HepG2 (cell line): ENCODE data around the gene POLR1F.

Source experiments
- KDM5B ChIP-seq: sonication (generic); formaldehyde crosslinking; IDR thresholded peaks from 2 replicates; pipeline ENCODE4 v1.4.0; 2020; ENCODE audit warnings: missing genetic modification reagents, mild to moderate bottlenecking, borderline replicate concordance
- MTF2 ChIP-seq: sonication (generic); formaldehyde crosslinking; IDR thresholded peaks from 2 replicates; pipeline ENCODE4 v1.5.0; 2020; ENCODE audit warnings: missing genetic modification reagents, borderline replicate concordance
- NPAS2 ChIP-seq: sonication (generic); formaldehyde crosslinking; IDR thresholded peaks from 2 replicates; pipeline ENCODE4 v1.8.0; 2022; ENCODE audit warnings: mild to moderate bottlenecking, missing genetic modification reagents, borderline replicate concordance
- POLR2AphosphoS2 ChIP-seq: IDR thresholded peaks from 2 replicates; pipeline ENCODE4 v1.6.1; 2011; ENCODE audit warnings: low read depth, low read length, improper control_type of control experiment
- RXRA ChIP-seq: sonication (generic); formaldehyde crosslinking; IDR thresholded peaks from 2 replicates; pipeline ENCODE4 v1.5.1; 2020; ENCODE audit warnings: missing genetic modification reagents
- TBP ChIP-seq: sonication (generic); formaldehyde crosslinking; IDR thresholded peaks from 2 replicates; pipeline ENCODE4 v1.5.0; 2020; ENCODE audit warnings: missing genetic modification reagents
- ZNF263 ChIP-seq: sonication (generic); formaldehyde crosslinking; IDR thresholded peaks from 2 replicates; pipeline ENCODE4 v1.4.0; 2020; ENCODE audit warnings: missing genetic modification reagents
- TF ChIP-seq, protein P1 (sequence below): sonication (generic); formaldehyde crosslinking; IDR thresholded peaks from 2 replicates; pipeline ENCODE4 v1.9.0; 2021; ENCODE audit warnings: missing genetic modification reagents, borderline replicate concordance
- TF ChIP-seq, protein P2 (sequence below): sonication (generic); formaldehyde crosslinking; IDR thresholded peaks from 2 replicates; pipeline ENCODE4 v1.5.0; 2020; ENCODE audit warnings: mild to moderate bottlenecking, missing genetic modification reagents, moderate library complexity
- TF ChIP-seq, protein P3 (sequence below): sonication (generic); formaldehyde crosslinking; IDR thresholded peaks from 2 replicates; pipeline ENCODE4 v1.8.1; 2023; ENCODE audit warnings: missing genetic modification reagents, inconsistent platforms, borderline replicate concordance

DNA sequence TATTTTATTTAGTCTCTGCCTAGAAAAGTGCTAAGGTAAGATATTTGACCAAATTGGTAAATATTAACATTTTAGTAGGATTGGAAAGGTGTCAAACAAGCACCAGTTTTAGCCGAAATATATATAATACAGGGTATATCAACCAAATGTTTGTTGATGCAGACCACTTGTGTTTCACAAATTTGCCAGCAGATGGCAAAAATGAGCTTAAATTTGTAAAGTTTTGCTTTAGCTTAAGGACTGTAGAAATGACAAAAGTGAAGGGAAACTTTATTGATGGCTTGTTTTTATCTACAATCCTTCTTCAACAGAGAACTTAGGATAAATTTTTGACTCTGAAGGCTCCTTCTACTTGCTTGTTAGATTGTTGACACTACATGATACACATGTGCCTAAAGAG, 4.8 kb upstream of the POLR1F start:
- TF ChIP-seq POLR2AphosphoS2 (no peak), NPAS2 (CRISPR knock-in tag) (no peak), KDM5B (CRISPR knock-in tag) (no peak), TBP (CRISPR knock-in tag) (no peak), ZNF263 (CRISPR knock-in tag) (no peak), RXRA (CRISPR knock-in tag) (no peak), MTF2 (CRISPR knock-in tag) (no peak)
- TF ChIP-seq, protein P1, sequence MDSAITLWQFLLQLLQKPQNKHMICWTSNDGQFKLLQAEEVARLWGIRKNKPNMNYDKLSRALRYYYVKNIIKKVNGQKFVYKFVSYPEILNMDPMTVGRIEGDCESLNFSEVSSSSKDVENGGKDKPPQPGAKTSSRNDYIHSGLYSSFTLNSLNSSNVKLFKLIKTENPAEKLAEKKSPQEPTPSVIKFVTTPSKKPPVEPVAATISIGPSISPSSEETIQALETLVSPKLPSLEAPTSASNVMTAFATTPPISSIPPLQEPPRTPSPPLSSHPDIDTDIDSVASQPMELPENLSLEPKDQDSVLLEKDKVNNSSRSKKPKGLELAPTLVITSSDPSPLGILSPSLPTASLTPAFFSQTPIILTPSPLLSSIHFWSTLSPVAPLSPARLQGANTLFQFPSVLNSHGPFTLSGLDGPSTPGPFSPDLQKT (CRISPR knock-in tag) = no peak
- TF ChIP-seq, protein P2, sequence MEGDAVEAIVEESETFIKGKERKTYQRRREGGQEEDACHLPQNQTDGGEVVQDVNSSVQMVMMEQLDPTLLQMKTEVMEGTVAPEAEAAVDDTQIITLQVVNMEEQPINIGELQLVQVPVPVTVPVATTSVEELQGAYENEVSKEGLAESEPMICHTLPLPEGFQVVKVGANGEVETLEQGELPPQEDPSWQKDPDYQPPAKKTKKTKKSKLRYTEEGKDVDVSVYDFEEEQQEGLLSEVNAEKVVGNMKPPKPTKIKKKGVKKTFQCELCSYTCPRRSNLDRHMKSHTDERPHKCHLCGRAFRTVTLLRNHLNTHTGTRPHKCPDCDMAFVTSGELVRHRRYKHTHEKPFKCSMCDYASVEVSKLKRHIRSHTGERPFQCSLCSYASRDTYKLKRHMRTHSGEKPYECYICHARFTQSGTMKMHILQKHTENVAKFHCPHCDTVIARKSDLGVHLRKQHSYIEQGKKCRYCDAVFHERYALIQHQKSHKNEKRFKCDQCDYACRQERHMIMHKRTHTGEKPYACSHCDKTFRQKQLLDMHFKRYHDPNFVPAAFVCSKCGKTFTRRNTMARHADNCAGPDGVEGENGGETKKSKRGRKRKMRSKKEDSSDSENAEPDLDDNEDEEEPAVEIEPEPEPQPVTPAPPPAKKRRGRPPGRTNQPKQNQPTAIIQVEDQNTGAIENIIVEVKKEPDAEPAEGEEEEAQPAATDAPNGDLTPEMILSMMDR = peak; percentile 47
- TF ChIP-seq, protein P3, sequence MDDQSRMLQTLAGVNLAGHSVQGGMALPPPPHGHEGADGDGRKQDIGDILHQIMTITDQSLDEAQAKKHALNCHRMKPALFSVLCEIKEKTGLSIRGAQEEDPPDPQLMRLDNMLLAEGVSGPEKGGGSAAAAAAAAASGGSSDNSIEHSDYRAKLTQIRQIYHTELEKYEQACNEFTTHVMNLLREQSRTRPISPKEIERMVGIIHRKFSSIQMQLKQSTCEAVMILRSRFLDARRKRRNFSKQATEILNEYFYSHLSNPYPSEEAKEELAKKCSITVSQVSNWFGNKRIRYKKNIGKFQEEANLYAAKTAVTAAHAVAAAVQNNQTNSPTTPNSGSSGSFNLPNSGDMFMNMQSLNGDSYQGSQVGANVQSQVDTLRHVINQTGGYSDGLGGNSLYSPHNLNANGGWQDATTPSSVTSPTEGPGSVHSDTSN (CRISPR knock-in tag) = no peak
